HepG2 (cell line): Measurements from ENCODE around the gene ICAM3. TPM values are rescaled to one million over a fixed set of nuclear protein-coding genes. Genes with fewer than 3 reads are reported as not detected.

Source experiments
- CAMTA2 ChIP-seq: sonication (generic); formaldehyde crosslinking; IDR thresholded peaks from 2 replicates; pipeline ENCODE4 v1.4.0; 2020; ENCODE audit warnings: mild to moderate bottlenecking, missing genetic modification reagents, borderline replicate concordance
- CEBPG ChIP-seq: IDR thresholded peaks from 2 replicates; pipeline ENCODE4 v1.6.1; 2016
- ELF3 ChIP-seq: IDR thresholded peaks from 2 replicates; pipeline ENCODE4 v1.6.1; 2016; ENCODE audit warnings: missing genetic modification reagents, missing compliant biosample characterization
- KDM4B ChIP-seq: sonication (generic); formaldehyde crosslinking; IDR thresholded peaks from 2 replicates; pipeline ENCODE4 v1.4.0; 2020; ENCODE audit warnings: missing genetic modification reagents
- MAFK ChIP-seq, 2 experiments: IDR thresholded peaks in 1 of 2; conservative IDR thresholded peaks in 1 of 2; 2 replicates each; pipeline ENCODE4 v1.6.1; 2011; ENCODE audit warnings: improper control_type of control experiment in 2 of 2, low read length in 2 of 2
- MTA3 ChIP-seq: sonication (generic); formaldehyde crosslinking; IDR thresholded peaks from 2 replicates; pipeline ENCODE4 v1.4.0; 2020; ENCODE audit warnings: missing genetic modification reagents
- POLR2A ChIP-seq, 2 experiments: IDR thresholded peaks; 2 replicates each; pipeline ENCODE4 v1.6.1; 2011; ENCODE audit warnings: low read depth in 2 of 2, low read length in 2 of 2, mild to moderate bottlenecking in 1 of 2, moderate library complexity in 1 of 2; ENCODE audit not compliant: insufficient read depth in 1 of 2
- SRSF1 ChIP-seq: fragments of 200-400 bp; formaldehyde crosslinking; optimal IDR thresholded peaks from 2 replicates; pipeline ENCODE3; 2017; ENCODE audit warnings: mild to moderate bottlenecking, low read depth, low read length, moderate library complexity
- ZBTB8A ChIP-seq: sonication (generic); formaldehyde crosslinking; IDR thresholded peaks from 2 replicates; pipeline ENCODE4 v1.4.0; 2020; ENCODE audit warnings: mild to moderate bottlenecking, low read depth, missing genetic modification reagents, borderline replicate concordance
- ZFP37 ChIP-seq: sonication (generic); formaldehyde crosslinking; IDR thresholded peaks from 2 replicates; pipeline ENCODE4 v1.4.0; 2020; ENCODE audit warnings: missing genetic modification reagents, borderline replicate concordance
- ZFP82 ChIP-seq: sonication (generic); formaldehyde crosslinking; IDR thresholded peaks from 2 replicates; pipeline ENCODE4 v1.5.1; 2020; ENCODE audit warnings: mild to moderate bottlenecking, missing genetic modification reagents, borderline replicate concordance
- ZNF503 ChIP-seq: sonication (generic); formaldehyde crosslinking; IDR thresholded peaks from 2 replicates; pipeline ENCODE4 v1.4.0; 2020; ENCODE audit warnings: missing genetic modification reagents
- ZNF547 ChIP-seq: sonication (generic); formaldehyde crosslinking; IDR thresholded peaks from 2 replicates; pipeline ENCODE4 v1.5.1; 2020; ENCODE audit warnings: mild to moderate bottlenecking, missing genetic modification reagents
- ZNF609 ChIP-seq: sonication (generic); formaldehyde crosslinking; IDR thresholded peaks from 2 replicates; pipeline ENCODE4 v1.4.0; 2020; ENCODE audit warnings: mild to moderate bottlenecking, missing genetic modification reagents, borderline replicate concordance
- polyA plus RNA-seq, 8 experiments: library from polyadenylated mRNA; depleted of rRNA in 3 of 8; stranded (reverse) in 7 of 8; unstranded in 1 of 8; fragments of >200 nt; fragmentation: Illumina TruSeq in 4 of 8; extraction: Trizol in 4 of 8; gene quantifications; 2 replicates each; pipeline versions ENCODE4 v1.2.1 to v1.2.3, GENCODE V29; 2011 to 2016; ENCODE audit warnings: low read depth in 4 of 8, missing spikeins in 1 of 8, mixed read lengths in 1 of 8; ENCODE audit not compliant: insufficient read depth in 1 of 8
- total RNA-seq, 5 experiments: library from RNA; depleted of rRNA; stranded (reverse); fragments of >200 nt; fragmentation: Illumina TruSeq; extraction: Trizol; gene quantifications; 2 replicates each; pipeline ENCODE4 v1.2.3, GENCODE V29; 2016; ENCODE audit warnings: low read depth in 1 of 5
- TF ChIP-seq, protein P1 (sequence below): IDR thresholded peaks from 2 replicates; pipeline ENCODE4 v1.6.1; 2016; ENCODE audit warnings: control low read depth
- TF ChIP-seq, protein P2 (sequence below): sonication (generic); formaldehyde crosslinking; IDR thresholded peaks from 2 replicates; pipeline ENCODE4 v1.4.0; 2020; ENCODE audit warnings: mild to moderate bottlenecking, missing genetic modification reagents
- TF ChIP-seq, protein P3 (sequence below): sonication (generic); formaldehyde crosslinking; IDR thresholded peaks from 2 replicates; pipeline ENCODE4 v1.8.0; 2022; ENCODE audit warnings: mild to moderate bottlenecking, missing genetic modification reagents, borderline replicate concordance

The ICAM3 gene
- total and polyA plus RNA-seq, 2 of the 13 experiments (the other 11 are each of a cell fraction or from before 2014, with no cell fraction given) = 14.1 to 21.0 TPM

DNA sequence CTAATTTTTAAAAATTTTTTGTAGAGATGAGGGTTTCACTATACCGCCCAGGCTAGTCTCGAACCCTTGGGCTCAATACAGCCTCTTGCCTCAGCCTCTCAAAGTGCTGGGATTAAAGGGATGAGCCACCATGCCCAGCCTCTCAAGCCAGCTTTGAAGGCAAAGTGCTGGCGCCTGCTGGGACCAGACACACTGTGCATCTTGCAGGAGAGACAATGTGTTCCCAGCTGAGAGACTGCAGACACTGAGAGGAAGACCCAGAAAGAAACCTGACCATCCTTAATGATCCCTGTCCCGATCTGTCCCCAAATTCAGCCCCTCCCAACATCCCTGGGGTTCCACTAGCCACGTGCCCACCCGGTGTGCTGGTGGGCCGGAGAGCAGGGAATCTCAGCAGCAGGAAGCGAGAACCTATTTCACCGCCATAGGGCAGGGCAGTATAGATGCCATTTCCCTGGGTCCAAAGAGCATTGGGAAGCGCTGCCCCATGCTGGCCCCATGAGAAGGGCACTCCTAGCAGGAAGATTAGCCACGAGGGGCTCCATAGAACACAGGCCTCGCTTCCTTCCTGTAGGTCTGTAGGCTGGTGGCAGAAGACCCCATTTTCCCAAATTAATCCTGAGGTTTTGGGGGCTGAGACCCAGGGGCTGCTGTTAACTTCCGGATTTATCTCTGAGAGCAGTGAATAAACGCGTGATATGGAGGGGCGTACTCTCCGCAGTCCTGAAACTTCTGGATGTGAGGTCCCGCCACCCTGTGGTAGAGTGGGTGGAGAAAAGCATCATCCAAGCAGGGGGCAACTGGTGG lies 7.1 kb downstream of the ICAM3 start (continued):
- 0 out of 2 replicates have a peak, but pooled peaks have one; percentile 40 for TF ChIP-seq ZNF609 (CRISPR knock-in tag)
- TF ChIP-seq ZBTB8A (CRISPR knock-in tag) = no peak
- peak; percentile 41; the same call in 1 of the 2 replicates for TF ChIP-seq ELF3 (CRISPR knock-in tag)
- TF ChIP-seq, protein P1, sequence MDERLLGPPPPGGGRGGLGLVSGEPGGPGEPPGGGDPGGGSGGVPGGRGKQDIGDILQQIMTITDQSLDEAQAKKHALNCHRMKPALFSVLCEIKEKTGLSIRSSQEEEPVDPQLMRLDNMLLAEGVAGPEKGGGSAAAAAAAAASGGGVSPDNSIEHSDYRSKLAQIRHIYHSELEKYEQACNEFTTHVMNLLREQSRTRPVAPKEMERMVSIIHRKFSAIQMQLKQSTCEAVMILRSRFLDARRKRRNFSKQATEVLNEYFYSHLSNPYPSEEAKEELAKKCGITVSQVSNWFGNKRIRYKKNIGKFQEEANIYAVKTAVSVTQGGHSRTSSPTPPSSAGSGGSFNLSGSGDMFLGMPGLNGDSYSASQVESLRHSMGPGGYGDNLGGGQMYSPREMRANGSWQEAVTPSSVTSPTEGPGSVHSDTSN (CRISPR knock-in tag) = no peak
- TF ChIP-seq SRSF1 = no peak
- TF ChIP-seq ZNF503 (CRISPR knock-in tag) = no peak
- TF ChIP-seq POLR2A (IDR thresholded peaks at IDR 0.05; ENCODE audit: insufficient read depth in 1 of 2, low read depth in 2 of 2, low read length in 2 of 2) = peak; percentile 44 to 79; a peak in 3 of 4 replicates
- TF ChIP-seq MTA3 (CRISPR knock-in tag) = no peak
- no peak for TF ChIP-seq MAFK (conservative IDR thresholded peaks at IDR 0.05 in 1 of 2, IDR thresholded peaks at IDR 0.05 in 1 of 2; ENCODE audit: low read length in 2 of 2)
- 0 out of 2 replicates have a peak, but pooled peaks have one; percentile 19 for TF ChIP-seq ZFP37
- no peak for TF ChIP-seq ZFP82
- TF ChIP-seq CEBPG = 0 out of 2 replicates have a peak, but pooled peaks have one; percentile 13
- no peak for TF ChIP-seq CAMTA2 (CRISPR knock-in tag)
- TF ChIP-seq, protein P2, sequence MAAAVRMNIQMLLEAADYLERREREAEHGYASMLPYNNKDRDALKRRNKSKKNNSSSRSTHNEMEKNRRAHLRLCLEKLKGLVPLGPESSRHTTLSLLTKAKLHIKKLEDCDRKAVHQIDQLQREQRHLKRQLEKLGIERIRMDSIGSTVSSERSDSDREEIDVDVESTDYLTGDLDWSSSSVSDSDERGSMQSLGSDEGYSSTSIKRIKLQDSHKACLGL (CRISPR knock-in tag) = no peak; the same call in 1 of the 2 replicates
- TF ChIP-seq ZNF547 (CRISPR knock-in tag) = no peak
- TF ChIP-seq KDM4B (CRISPR knock-in tag) = no peak
- TF ChIP-seq, protein P3, sequence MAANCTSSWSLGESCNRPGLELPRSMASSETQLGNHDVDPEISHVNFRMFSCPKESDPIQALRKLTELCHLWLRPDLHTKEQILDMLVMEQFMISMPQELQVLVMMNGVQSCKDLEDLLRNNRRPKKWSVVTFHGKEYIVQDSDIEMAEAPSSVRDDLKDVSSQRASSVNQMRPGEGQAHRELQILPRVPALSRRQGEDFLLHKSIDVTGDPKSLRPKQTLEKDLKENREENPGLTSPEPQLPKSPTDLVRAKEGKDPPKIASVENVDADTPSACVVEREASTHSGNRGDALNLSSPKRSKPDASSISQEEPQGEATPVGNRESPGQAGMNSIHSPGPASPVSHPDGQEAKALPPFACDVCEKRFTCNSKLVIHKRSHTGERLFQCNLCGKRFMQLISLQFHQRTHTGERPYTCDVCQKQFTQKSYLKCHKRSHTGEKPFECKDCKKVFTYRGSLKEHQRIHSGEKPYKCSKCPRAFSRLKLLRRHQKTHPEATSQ (CRISPR knock-in tag) = no peak
